Testis (tissue), 3 donors: ENCODE data around the gene PDLIM5. TPM values are rescaled to one million over a fixed set of nuclear protein-coding genes. Genes with fewer than 3 reads are reported as not detected.
"Not testable (repeated sequence)": the region's sequence is repeated elsewhere in the genome, so short reads cannot be mapped to it uniquely, and the experiment has no call there.

Source experiments
- DNase-seq: peaks from one replicate; pipeline ENCODE4 v3.0.0-alpha.2; 2019
- H3K27ac ChIP-seq, 2 donors: fragments of 200-600 bp; sonication (generic); one replicate each; pipeline ENCODE4 v1.5.1; 2019
- H3K27me3 ChIP-seq: fragments of 200-600 bp; sonication (generic); one replicate; pipeline ENCODE4 v1.5.1; 2019
- H3K36me3 ChIP-seq: fragments of 200-600 bp; sonication (generic); one replicate; pipeline ENCODE4 v1.5.1; 2017; ENCODE audit warnings: low read depth; ENCODE audit errors: missing control alignments
- H3K4me1 ChIP-seq: fragments of 200-600 bp; sonication (generic); one replicate; pipeline ENCODE4 v1.5.1; 2019
- H3K4me3 ChIP-seq, 2 donors: fragments of 200-600 bp; sonication (generic); one replicate each; pipeline ENCODE4 v1.5.1; 2017 to 2019
- H3K9me3 ChIP-seq: fragments of 200-600 bp; sonication (generic); one replicate; pipeline ENCODE4 v1.5.1; 2017
- POLR2A ChIP-seq: fragments of 450-650 bp; IDR thresholded peaks from one replicate; pipeline ENCODE4 v1.6.1; 2017; ENCODE audit warnings: antibody characterized with exemption, mild to moderate bottlenecking, moderate library complexity
- WGBS, 2 donors: methylation state at CpG; one replicate each; pipeline ENCODE4 v1.1.5; 2018; 5-methylcytosine and 5-hydroxymethylcytosine counted together
- intact Hi-C: fragments of 100-400 bp; cut with DNase I; formaldehyde crosslinking; loops from one replicate; pipeline ENCODE4 v1.15.1; 2023; ENCODE audit warnings: low total_unique reads
- polyA plus RNA-seq: library from polyadenylated mRNA; stranded (reverse); fragments of 350-450 nt; fragmentation: Illumina TruSeq; extraction: RNeasy Lipid Tissue Mini Kit (QIAGEN cat#74804); gene quantifications from one replicate; pipeline ENCODE4 v1.2.3, GENCODE V29; 2014; ENCODE audit warnings: low read depth, low replicate concordance; ENCODE audit not compliant: insufficient read depth
- total RNA-seq, 2 donors: library from RNA; depleted of rRNA; stranded (reverse); fragments of >200 nt; gene quantifications; one replicate each; pipeline ENCODE4 v1.2.3, GENCODE V29; 2016
- TF ChIP-seq, protein P1 (sequence below), 3 experiments: fragments of 450-650 bp in 2 of 3; fragments of 200-600 bp in 1 of 3; sonication (generic) in 1 of 3; IDR thresholded peaks; one replicate each; pipeline ENCODE4 v1.5.1; 2016 to 2019; ENCODE audit warnings: antibody characterized with exemption in 3 of 3, mild to moderate bottlenecking in 2 of 3, moderate library complexity in 1 of 3

The PDLIM5 gene
- total and polyA plus RNA-seq, 3 donors from 2014 or later: 45.5 to 86.8 (median 86.1) TPM

DNA sequence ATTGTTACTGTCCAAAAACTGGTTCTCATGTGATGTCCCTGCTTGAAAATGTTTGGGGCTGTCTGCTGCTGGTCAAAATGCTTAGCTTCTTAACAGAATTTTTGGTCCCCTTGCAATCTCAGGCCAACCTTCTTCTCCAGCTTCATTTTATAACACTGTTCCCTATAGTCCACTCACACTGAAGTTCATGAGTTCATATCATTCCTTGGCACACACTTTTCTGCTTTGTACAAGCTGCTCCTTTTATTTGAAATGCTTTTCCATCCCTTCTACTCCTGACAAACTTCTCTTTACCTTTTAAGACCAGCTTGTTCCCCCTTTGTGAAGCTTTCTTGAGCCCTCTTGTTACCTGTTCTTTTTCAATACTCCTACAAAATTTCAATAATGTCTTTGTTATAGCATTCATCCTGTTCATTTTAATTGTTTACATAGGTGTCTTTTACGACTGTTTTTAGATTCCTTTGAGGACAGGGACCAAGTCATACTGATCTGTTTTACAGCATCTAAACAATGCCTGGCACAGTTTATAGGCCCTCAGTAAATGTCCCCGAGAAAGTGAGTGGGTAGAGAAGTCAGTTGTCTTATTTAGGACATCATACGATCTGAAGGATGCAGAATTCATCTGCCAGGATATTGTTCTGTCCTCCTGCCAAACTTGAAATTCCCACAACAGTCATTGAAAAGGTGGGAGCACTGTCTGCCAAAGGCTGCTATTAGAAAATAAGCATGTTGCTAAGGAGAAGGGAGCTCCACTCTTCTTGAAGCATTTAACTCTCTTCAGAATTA, 171.6 kb downstream of the PDLIM5 start:
- H3K27me3 ChIP-seq: no peaks in the 10 kb centered on the region
- no peaks in the 10 kb centered on the region for H3K36me3 ChIP-seq
- TF ChIP-seq, protein P1, sequence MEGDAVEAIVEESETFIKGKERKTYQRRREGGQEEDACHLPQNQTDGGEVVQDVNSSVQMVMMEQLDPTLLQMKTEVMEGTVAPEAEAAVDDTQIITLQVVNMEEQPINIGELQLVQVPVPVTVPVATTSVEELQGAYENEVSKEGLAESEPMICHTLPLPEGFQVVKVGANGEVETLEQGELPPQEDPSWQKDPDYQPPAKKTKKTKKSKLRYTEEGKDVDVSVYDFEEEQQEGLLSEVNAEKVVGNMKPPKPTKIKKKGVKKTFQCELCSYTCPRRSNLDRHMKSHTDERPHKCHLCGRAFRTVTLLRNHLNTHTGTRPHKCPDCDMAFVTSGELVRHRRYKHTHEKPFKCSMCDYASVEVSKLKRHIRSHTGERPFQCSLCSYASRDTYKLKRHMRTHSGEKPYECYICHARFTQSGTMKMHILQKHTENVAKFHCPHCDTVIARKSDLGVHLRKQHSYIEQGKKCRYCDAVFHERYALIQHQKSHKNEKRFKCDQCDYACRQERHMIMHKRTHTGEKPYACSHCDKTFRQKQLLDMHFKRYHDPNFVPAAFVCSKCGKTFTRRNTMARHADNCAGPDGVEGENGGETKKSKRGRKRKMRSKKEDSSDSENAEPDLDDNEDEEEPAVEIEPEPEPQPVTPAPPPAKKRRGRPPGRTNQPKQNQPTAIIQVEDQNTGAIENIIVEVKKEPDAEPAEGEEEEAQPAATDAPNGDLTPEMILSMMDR (IDR thresholded peaks at IDR 0.05): no peak
- TF ChIP-seq POLR2A: no peak
- no peak overlapping the region for H3K27ac ChIP-seq
- intact Hi-C loops: no loop called here
- no peaks in the 10 kb centered on the region for H3K9me3 ChIP-seq
- DNase-seq: no peak
- H3K4me3 ChIP-seq: no peak overlapping the region
- no peaks in the 10 kb centered on the region for H3K4me1 ChIP-seq
- 62 to 69% methylated on average over 3 of the region's 3 CpGs for WGBS, 2 donors

DNA sequence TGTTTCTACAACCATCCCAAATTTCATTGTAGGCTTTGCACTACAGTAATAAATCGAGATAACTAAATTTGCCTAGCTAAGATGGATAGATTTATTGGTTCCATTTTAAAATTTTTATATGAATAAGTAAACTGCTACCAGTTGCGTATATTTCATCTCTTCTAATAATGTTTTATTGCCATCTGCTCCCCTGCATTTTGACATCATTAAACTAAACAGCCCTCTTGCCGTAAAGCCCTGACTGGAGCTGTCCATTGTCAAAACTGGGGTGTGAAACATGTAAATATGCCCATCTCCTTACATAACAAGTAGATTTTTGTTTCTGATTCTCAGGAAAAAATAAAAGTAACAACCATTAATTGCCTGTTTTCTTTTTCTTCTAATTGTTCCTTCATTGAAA, 175.2 kb downstream of the PDLIM5 start:
- Histone ChIP-seq H3K27ac (no peak overlapping the region), H3K4me3 (no peak overlapping the region), H3K9me3 (no peaks in the 10 kb centered on the region), H3K36me3 (no peaks in the 10 kb centered on the region), H3K27me3 (no peaks in the 10 kb centered on the region), H3K4me1 (no peaks in the 10 kb centered on the region)
- 87 to 99% methylated on average over 3 of the region's 3 CpGs for WGBS, 2 donors
- DNase-seq: no peak
- intact Hi-C loops: no loop called here
- TF ChIP-seq, protein P1 (IDR thresholded peaks at IDR 0.05): no peak
- TF ChIP-seq POLR2A: no peak

DNA sequence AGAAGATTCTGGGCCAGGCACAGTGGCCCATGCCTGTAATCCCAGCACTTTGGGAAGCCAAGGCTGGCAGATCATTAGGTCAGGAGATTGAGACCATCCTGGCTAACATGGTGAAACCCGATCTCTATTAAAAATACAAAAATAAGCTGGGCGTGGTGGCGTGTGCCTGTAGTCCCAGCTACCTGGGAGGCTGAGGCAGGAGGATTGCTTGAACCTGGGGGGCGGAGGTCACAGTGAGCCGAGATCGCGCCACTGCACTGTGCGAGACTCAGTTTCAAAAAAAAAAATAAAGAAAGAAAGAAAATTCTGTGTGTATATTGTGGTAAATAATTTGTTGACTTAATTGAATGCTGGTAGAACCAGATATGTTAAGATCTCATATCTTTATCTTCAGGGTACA, 177.3 kb downstream of the PDLIM5 start:
- H3K27me3 ChIP-seq, H3K9me3 ChIP-seq, H3K27ac ChIP-seq, DNase-seq, H3K4me3 ChIP-seq, intact Hi-C loops, H3K36me3 ChIP-seq, H3K4me1 ChIP-seq: not testable (repeated sequence)
- WGBS, 2 donors: 98% methylated on average over 8 of the region's 8 CpGs

DNA sequence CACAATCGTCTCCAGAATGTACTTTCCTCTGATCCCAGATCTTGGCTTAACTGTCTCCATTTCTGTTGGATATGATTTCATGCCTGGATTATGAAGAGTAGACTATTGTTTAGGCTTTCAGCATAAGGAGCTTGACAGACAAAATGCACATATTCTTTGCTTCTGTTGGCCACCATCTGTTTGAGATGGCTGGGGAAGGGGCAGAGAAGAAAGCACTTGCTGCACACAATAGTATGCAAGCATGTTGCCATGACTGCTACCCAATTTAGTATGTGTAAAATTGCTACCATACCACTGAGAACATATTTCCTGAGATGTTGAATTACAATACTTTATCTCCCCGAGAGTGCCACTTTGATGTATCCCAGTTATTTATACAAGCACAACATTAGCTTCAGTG, 178.1 kb downstream of the PDLIM5 start:
- intact Hi-C loops: no loop called here
- 78 to 79% methylated on average over 2 of the region's 2 CpGs for WGBS, 2 donors
- Histone ChIP-seq H3K4me1 (no peaks in the 10 kb centered on the region), H3K27ac (no peak overlapping the region), H3K36me3 (no peaks in the 10 kb centered on the region), H3K9me3 (no peaks in the 10 kb centered on the region), H3K4me3 (no peak overlapping the region), H3K27me3 (no peaks in the 10 kb centered on the region)
- TF ChIP-seq, protein P1 (IDR thresholded peaks at IDR 0.05): no peak
- no peak for TF ChIP-seq POLR2A
- DNase-seq: no peak

DNA sequence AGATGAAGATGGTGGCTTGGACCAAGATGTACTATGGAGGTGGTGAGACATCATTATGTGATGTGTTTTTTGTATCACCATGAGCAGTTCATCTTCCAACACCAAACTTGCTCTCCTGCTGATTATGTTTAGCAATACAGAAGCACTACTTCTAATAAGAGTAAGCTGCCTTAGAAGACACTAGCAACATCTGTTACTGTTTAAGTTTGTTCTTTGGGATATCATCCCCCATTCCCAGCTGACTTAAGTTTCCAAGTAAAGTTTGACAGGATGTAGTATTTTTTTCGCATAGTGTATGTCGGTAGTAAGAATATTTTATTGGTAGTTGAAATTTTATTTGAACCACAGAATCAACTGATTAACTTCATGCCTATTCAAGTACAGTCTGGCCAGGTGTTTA, 182.5 kb downstream of the PDLIM5 start:
- H3K4me3 ChIP-seq: no peak overlapping the region
- no peaks in the 10 kb centered on the region for H3K27me3 ChIP-seq
- no peak overlapping the region for H3K27ac ChIP-seq
- no peaks in the 10 kb centered on the region for H3K4me1 ChIP-seq
- WGBS, 2 donors: 81 to 85% methylated on average over 2 of the region's 2 CpGs
- DNase-seq: no peak
- H3K36me3 ChIP-seq: no peaks in the 10 kb centered on the region
- intact Hi-C loops: no loop called here
- no peaks in the 10 kb centered on the region for H3K9me3 ChIP-seq
- TF ChIP-seq POLR2A: no peak
- TF ChIP-seq, protein P1 (IDR thresholded peaks at IDR 0.05): no peak
